Measurements from ENCODE around the gene GNG13. TPM values are rescaled to one million over a fixed set of nuclear protein-coding genes. Genes with fewer than 3 reads are reported as not detected.

GNG13 gene
- not detected for total RNA-seq

- peak within 1 kb of the TSS in 1 of 3 donors; percentile 37 for H3K4me3 ChIP-seq
- DNase-seq (ENCODE audit: low spot score in 2 of 2), result no peak
- intact Hi-C loops (cut with DNase I; ENCODE audit: low total_unique reads), result no loop called here
- H3K27me3 ChIP-seq, result peaks cover 7 to 64% of the 10 kb centered on the region in 2 donors
- no peak within 1 kb of the TSS for H3K27ac ChIP-seq
- H3K36me3 ChIP-seq, result no peaks in the 10 kb centered on the region
- H3K9me3 ChIP-seq, result no peaks in the 10 kb centered on the region
- no peak for TF ChIP-seq POLR2AphosphoS5 (IDR thresholded peaks at IDR 0.05)
- no peak for TF ChIP-seq POLR2A (IDR thresholded peaks at IDR 0.05)
- no peak for TF ChIP-seq CTCF (IDR thresholded peaks at IDR 0.05)
- peaks cover 0 to 4% of the 10 kb centered on the region in 2 donors for H3K4me1 ChIP-seq
These were observed at the start of gene GNG13 for GRCh38 chr16:799948-800833. Gene GNG13, minus strand, starts transcription at chr16:800734. Its CDS starts 1,657 bp downstream, at chr16:799077.

- no peak for DNase-seq (ENCODE audit: low spot score in 2 of 2)
These were observed 48.1 kb upstream of the GNG13 start for GRCh38 chr16:848510-849253.

GRCh38 chr16:847681-848445 lies 47.3 kb upstream of the GNG13 start:
- no peak for DNase-seq (ENCODE audit: low spot score in 2 of 2)
- intact Hi-C loops (cut with DNase I; ENCODE audit: low total_unique reads), result no loop called here
- no peak overlapping the region for H3K4me3 ChIP-seq
- H3K36me3 ChIP-seq, result no peaks in the 10 kb centered on the region
- H3K27ac ChIP-seq, result no peak overlapping the region
- H3K4me1 ChIP-seq, result no peaks in the 10 kb centered on the region
- no peaks in the 10 kb centered on the region for H3K27me3 ChIP-seq
- H3K9me3 ChIP-seq, result no peaks in the 10 kb centered on the region
- TF ChIP-seq POLR2A (IDR thresholded peaks at IDR 0.05) (no peak), POLR2AphosphoS5 (IDR thresholded peaks at IDR 0.05) (no peak), CTCF (IDR thresholded peaks at IDR 0.05) (no peak)

More at GRCh38 chr16:848510-849253, 48.1 kb upstream of the GNG13 start:
- no peak overlapping the region for H3K4me3 ChIP-seq
- intact Hi-C loops (cut with DNase I; ENCODE audit: low total_unique reads), result no loop called here
- no peaks in the 10 kb centered on the region for H3K36me3 ChIP-seq
- H3K27ac ChIP-seq, result no peak overlapping the region
- TF ChIP-seq CTCF (IDR thresholded peaks at IDR 0.05) (no peak), POLR2AphosphoS5 (IDR thresholded peaks at IDR 0.05) (no peak), POLR2A (IDR thresholded peaks at IDR 0.05) (no peak)
- H3K27me3 ChIP-seq, result no peaks in the 10 kb centered on the region
- H3K4me1 ChIP-seq, result no peaks in the 10 kb centered on the region
- H3K9me3 ChIP-seq, result no peaks in the 10 kb centered on the region

GRCh38 chr16:847151-847550 lies 46.6 kb upstream of the GNG13 start:
- no peak overlapping the region for H3K4me3 ChIP-seq
- no peaks in the 10 kb centered on the region for H3K4me1 ChIP-seq
- TF ChIP-seq POLR2A (IDR thresholded peaks at IDR 0.05), result no peak
- TF ChIP-seq CTCF (IDR thresholded peaks at IDR 0.05), result no peak
- TF ChIP-seq POLR2AphosphoS5 (IDR thresholded peaks at IDR 0.05), result no peak
- intact Hi-C loops (cut with DNase I; ENCODE audit: low total_unique reads), result no loop called here
- DNase-seq (ENCODE audit: low spot score in 2 of 2), result no peak
- H3K27me3 ChIP-seq, result no peaks in the 10 kb centered on the region
- H3K27ac ChIP-seq, result no peak overlapping the region
- H3K36me3 ChIP-seq, result no peaks in the 10 kb centered on the region
- H3K9me3 ChIP-seq, result no peaks in the 10 kb centered on the region
